ENCODE data around the gene PODN. TPM values are rescaled to one million over a fixed set of nuclear protein-coding genes. Genes with fewer than 3 reads are reported as not detected.

Gene PODN
- total and polyA plus RNA-seq, 12 donors: 0.78 to 45.4 (median 16.0) TPM

DNA sequence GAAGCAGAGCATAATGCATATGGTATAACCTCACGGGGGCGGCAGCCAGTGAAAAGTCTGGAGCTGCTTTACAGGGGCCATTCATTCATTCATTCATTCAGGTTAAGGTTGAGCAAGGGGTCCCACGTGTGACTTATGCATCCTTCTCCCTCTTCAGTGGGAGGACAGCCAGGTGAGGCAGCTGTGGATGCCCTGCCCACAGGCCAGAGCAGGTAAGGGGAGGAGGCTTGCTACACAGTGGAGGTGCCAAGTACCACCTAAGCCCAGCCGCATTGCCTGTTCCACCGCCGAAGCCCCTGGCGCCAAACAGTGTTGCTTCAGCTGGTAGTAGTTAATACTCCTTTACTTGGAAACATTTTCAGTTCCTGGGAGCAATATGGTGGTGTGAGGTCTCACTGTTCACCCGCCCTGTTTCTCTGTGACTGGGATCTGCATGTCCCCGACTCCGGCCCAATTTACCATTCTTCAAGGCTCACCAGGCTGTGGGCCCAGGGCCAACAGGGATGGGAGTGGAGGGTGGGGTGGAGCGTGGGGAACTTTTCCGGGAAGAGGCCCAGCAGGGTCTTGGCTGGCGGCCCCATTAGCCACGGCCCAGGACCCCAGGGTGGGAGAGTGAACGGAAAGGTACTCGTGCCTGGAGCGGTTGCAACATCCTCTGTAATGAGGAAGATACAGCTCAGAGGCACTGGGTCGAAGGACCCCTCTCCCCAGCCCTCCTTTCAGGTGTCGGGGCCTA lies 722 bp upstream of the PODN start:
- peak in 1 of 7 donors; percentile 31 for DNase-seq
- peak overlapping the region in 1 of 4 donors; percentile 62 for H3K4me3 ChIP-seq
- intact Hi-C loops (cut with DNase I): no loop called here
- no peaks in the 10 kb centered on the region for H3K36me3 ChIP-seq (replicated peaks in 1 of 2)
- peak overlapping the region in 2 of 5 donors; percentile 24 to 62 for H3K27ac ChIP-seq
- TF ChIP-seq POLR2A (IDR thresholded peaks at IDR 0.05): no peak
- TF ChIP-seq, protein P1, sequence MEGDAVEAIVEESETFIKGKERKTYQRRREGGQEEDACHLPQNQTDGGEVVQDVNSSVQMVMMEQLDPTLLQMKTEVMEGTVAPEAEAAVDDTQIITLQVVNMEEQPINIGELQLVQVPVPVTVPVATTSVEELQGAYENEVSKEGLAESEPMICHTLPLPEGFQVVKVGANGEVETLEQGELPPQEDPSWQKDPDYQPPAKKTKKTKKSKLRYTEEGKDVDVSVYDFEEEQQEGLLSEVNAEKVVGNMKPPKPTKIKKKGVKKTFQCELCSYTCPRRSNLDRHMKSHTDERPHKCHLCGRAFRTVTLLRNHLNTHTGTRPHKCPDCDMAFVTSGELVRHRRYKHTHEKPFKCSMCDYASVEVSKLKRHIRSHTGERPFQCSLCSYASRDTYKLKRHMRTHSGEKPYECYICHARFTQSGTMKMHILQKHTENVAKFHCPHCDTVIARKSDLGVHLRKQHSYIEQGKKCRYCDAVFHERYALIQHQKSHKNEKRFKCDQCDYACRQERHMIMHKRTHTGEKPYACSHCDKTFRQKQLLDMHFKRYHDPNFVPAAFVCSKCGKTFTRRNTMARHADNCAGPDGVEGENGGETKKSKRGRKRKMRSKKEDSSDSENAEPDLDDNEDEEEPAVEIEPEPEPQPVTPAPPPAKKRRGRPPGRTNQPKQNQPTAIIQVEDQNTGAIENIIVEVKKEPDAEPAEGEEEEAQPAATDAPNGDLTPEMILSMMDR (IDR thresholded peaks at IDR 0.05): no peak
- peaks cover 13% of the 10 kb centered on the region for H3K27me3 ChIP-seq
- WGBS, 4 donors: 53 to 72% (median 60%) methylated on average over 7 to 19 of the region's 19 CpGs
- no peaks in the 10 kb centered on the region for H3K9me3 ChIP-seq (replicated peaks in 1 of 3)
- H3K4me1 ChIP-seq (replicated peaks in 1 of 2): peaks cover 8 to 16% of the 10 kb centered on the region in 2 donors

DNA sequence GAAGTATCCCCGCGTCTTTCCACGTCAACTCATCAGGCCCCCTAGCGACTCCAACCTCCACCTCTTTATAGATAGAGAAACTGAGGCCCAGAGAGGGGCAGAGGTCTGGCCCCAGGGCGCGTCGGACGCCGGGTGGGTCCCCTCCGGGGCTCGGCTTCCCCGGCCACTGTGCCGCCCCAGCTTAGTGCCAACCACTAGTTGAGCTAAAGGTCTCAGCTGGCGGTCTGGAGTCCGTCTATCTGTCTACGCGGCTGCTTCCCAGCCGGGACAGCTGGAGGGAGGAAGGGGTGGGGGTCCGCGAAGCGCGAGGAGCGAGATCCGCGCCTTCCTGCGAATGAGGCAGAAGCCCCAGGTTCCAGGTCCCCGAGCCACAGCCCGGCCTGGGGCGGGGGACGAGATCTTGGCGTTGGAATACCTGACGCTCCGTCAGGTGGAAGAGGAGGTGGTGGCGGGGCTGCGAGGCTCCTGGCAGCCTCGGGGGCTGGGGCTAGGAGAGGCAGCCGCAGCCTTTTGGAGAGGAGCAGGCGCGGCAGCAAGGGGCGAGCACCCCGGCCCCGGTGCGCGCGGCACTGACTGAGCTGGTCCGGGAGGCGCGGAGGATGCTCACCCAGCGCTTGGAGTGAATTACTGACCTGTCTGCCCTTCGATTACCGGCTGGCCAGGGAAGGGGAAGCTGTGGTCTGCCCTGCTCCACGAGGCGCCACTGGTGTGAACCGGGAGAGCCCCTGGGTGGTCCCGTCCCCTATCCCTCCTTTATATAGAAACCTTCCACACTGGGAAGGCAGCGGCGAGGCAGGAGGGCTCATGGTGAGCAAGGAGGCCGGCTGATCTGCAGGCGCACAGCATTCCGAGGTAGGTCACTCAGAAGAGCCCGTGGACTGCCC lies 937 bp downstream of the PODN start:
- H3K4me1 ChIP-seq (replicated peaks in 1 of 2): peaks cover 8 to 16% of the 10 kb centered on the region in 2 donors
- WGBS, 4 donors: 22 to 26% (median 22%) methylated on average over 31 to 61 of the region's 61 CpGs
- no peaks in the 10 kb centered on the region for H3K36me3 ChIP-seq (replicated peaks in 1 of 2)
- H3K9me3 ChIP-seq (replicated peaks in 1 of 3): no peaks in the 10 kb centered on the region
- H3K27ac ChIP-seq: peak overlapping the region in 2 of 5 donors; percentile 24 to 62
- TF ChIP-seq, protein P1 (IDR thresholded peaks at IDR 0.05): no peak
- no peak for TF ChIP-seq POLR2A (IDR thresholded peaks at IDR 0.05)
- peak overlapping the region in 2 of 4 donors; percentile 9 to 62 for H3K4me3 ChIP-seq
- intact Hi-C loops (cut with DNase I): no loop called here
- peaks cover 13% of the 10 kb centered on the region for H3K27me3 ChIP-seq
- peak in 2 of 7 donors; percentile 5 to 28 for DNase-seq

DNA sequence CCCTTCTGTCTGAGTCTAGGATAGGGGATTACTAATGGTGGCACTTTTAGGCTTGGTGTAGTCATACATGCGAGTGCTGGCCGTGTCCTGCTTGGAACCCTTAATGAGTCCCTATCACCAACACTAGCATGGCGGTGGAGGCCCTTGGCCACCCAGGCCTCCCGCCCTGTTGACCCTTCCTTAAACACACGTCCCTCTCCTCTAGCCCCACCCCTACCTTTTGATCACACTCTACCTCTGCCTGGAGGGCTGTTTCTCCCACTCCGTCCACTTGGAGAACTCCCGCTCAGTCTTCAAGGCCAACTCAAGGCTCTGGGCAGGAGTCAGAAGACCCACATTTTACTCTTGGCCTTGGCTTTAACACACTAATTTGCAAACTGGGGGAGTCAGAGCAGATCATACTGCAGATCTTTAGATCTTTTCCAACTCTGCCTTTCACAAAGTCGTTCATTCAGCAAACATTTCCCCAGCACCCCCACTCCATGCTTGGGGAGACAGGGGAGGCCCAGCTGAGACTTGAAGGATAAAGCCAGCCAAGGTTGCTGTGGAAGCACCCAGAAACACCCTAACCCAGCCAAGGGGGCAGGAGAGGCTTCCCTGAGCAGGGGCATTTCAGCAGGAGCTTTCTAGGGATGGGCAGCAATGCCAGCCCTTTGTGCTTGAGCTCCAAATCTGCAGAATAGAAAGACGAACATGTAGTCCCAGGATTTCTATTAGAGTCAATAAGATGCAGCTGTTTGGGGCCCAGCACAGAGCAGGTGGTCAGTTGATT lies 1.9 kb downstream of the PODN start:
- Histone ChIP-seq H3K9me3 (replicated peaks in 1 of 3) (no peaks in the 10 kb centered on the region), H3K4me3 (no peak overlapping the region), H3K27ac (no peak overlapping the region), H3K36me3 (replicated peaks in 1 of 2) (no peaks in the 10 kb centered on the region), H3K4me1 (replicated peaks in 1 of 2) (peaks cover 8 to 16% of the 10 kb centered on the region in 2 donors), H3K27me3 (peaks cover 13% of the 10 kb centered on the region)
- 73 to 95% (median 91%) methylated on average over 6 to 9 of the region's 9 CpGs for WGBS, 4 donors
- intact Hi-C loops (cut with DNase I): no loop called here
- TF ChIP-seq POLR2A (IDR thresholded peaks at IDR 0.05): no peak
- TF ChIP-seq, protein P1 (IDR thresholded peaks at IDR 0.05): no peak
- DNase-seq: peak in 2 of 7 donors; percentile 5 to 37
